Tibial artery (tissue), 4 donors: ENCODE data around the gene ZSCAN20.

Experiments
- DNase-seq, 2 donors: peaks; one replicate each; pipeline ENCODE4 v3.0.0-alpha.2; 2019
- H3K27ac ChIP-seq, 2 donors: fragments of 200-600 bp; sonication (generic) in 1 of 2; 1 replicate in 1 of 2; 2 replicates in 1 of 2; pipeline ENCODE4 v1.5.1; 2018 to 2019; ENCODE audit warnings: mild to moderate bottlenecking in 1 of 2
- H3K27me3 ChIP-seq, 2 donors: fragments of 200-600 bp; sonication (generic) in 1 of 2; one replicate each; pipeline versions ENCODE4 v1.5.1 to v1.6.0; 2016 to 2019
- H3K36me3 ChIP-seq, 3 donors: fragments of 200-600 bp; sonication (generic) in 2 of 3; one replicate each; pipeline ENCODE4 v1.5.1; 2016 to 2019; ENCODE audit warnings: mild to moderate bottlenecking in 2 of 3
- H3K4me1 ChIP-seq, 4 donors: fragments of 200-600 bp; sonication (generic) in 2 of 4; 1 replicate in 3 of 4; 2 replicates in 1 of 4; pipeline ENCODE4 v1.5.1; 2016 to 2019
- H3K4me3 ChIP-seq, 2 donors: fragments of 200-600 bp; sonication (generic) in 1 of 2; 1 replicate in 1 of 2; 2 replicates in 1 of 2; pipeline ENCODE4 v1.5.1; 2018 to 2019; ENCODE audit warnings: mild to moderate bottlenecking in 2 of 2
- H3K9me3 ChIP-seq, 3 donors: fragments of 200-600 bp; sonication (generic) in 1 of 3; one replicate each; pipeline ENCODE4 v1.5.1; 2016 to 2019
- intact Hi-C: fragments of 100-400 bp; cut with DNase I; formaldehyde crosslinking; loops from one replicate; pipeline ENCODE4 v1.15.0; 2023; ENCODE audit warnings: low total_unique reads
- TF ChIP-seq, protein P1 (sequence below), 2 experiments: fragments of 200-600 bp in 1 of 2; fragments of 450-650 bp in 1 of 2; IDR thresholded peaks; one replicate each; pipeline ENCODE4 v1.5.1; 2017 to 2019; ENCODE audit warnings: antibody characterized with exemption in 2 of 2, mild to moderate bottlenecking in 1 of 2, moderate library complexity in 1 of 2

Gene ZSCAN20

DNA sequence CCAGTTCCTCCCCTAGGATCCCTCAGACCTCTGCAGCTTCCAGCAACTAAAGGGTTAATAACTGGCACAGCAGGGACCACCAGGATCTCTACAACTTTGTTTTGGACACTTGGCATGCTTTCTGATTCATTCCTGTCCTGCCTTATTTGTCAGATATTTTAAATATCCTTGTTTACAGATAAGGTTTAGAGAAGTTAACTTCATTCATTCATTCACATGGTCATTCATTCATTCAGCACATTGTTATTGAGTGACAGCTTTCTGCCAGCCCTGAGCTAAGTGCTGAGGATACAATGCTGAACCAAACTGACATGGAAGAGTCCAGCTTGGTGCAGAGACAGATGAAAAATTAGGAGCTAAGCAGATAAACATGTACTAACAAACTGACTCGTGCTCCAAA, 32.8 kb upstream of the ZSCAN20 start:
- TF ChIP-seq, protein P1, sequence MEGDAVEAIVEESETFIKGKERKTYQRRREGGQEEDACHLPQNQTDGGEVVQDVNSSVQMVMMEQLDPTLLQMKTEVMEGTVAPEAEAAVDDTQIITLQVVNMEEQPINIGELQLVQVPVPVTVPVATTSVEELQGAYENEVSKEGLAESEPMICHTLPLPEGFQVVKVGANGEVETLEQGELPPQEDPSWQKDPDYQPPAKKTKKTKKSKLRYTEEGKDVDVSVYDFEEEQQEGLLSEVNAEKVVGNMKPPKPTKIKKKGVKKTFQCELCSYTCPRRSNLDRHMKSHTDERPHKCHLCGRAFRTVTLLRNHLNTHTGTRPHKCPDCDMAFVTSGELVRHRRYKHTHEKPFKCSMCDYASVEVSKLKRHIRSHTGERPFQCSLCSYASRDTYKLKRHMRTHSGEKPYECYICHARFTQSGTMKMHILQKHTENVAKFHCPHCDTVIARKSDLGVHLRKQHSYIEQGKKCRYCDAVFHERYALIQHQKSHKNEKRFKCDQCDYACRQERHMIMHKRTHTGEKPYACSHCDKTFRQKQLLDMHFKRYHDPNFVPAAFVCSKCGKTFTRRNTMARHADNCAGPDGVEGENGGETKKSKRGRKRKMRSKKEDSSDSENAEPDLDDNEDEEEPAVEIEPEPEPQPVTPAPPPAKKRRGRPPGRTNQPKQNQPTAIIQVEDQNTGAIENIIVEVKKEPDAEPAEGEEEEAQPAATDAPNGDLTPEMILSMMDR (IDR thresholded peaks at IDR 0.05), result no peak
- no peaks in the 10 kb centered on the region for H3K9me3 ChIP-seq
- no peak for DNase-seq
- intact Hi-C loops, result no loop called here
- H3K4me1 ChIP-seq, result no peaks in the 10 kb centered on the region
- no peak overlapping the region for H3K27ac ChIP-seq
- no peaks in the 10 kb centered on the region for H3K27me3 ChIP-seq
- no peak overlapping the region for H3K4me3 ChIP-seq
- H3K36me3 ChIP-seq, result no peaks in the 10 kb centered on the region

DNA sequence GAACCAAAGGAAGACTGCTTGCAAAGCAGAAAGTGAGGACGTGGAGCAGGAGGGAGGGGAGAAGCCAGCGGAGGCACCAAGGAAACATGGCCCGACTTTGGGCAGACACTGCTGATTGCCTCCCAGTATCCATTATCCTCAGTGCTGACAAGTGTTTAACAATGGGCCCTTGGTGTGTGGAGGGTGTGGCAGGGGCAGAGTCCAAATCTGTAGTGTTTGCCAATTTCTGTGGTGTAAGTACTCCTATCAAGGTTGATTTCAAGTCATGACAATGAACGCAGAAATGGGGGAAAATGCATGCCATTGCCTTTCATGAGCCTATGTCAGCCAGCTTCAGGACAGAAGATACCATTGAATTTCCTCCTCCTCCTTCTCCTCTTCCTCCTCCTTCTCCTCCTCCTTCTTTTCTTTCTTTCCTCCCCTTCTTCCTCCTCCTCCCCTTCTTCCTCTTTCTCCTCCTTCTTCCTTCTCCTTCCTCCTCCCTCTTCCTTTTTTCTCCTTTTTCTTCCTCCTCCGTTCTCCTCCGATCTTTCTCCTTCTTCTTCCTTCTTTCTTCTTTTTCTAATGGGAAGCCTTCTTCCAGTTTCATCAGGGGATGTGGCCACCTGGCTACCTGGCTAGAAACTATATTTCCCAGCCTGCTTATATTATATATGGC, 31.2 kb upstream of the ZSCAN20 start:
- intact Hi-C loops, result no loop called here

DNA sequence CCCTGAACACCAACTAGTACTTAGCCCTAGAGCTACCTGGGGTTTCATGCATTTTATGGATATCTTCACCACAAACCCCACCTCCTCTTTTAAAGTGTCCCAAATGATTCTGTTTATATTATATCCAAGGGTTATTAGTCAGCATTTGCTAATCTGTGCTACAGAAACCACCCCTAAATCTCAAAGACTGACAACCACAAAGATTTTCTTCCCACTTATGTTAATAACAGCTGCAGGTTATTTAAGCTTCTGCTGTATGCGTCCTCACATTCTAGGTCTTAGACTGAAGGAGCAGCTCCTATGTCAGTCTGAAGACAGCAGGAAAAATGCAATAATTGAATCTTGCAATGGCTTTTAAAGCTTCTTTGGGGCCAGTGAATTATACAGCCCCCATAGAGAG, 30.3 kb upstream of the ZSCAN20 start:
- no peaks in the 10 kb centered on the region for H3K36me3 ChIP-seq
- DNase-seq, result no peak
- no peaks in the 10 kb centered on the region for H3K9me3 ChIP-seq
- no peaks in the 10 kb centered on the region for H3K27me3 ChIP-seq
- no peaks in the 10 kb centered on the region for H3K4me1 ChIP-seq
- no peak overlapping the region for H3K27ac ChIP-seq
- TF ChIP-seq, protein P1 (IDR thresholded peaks at IDR 0.05), result no peak
- intact Hi-C loops, result no loop called here
- H3K4me3 ChIP-seq, result no peak overlapping the region

More for the DNA sequence above, 31.2 kb upstream of the ZSCAN20 start:
- Histone ChIP-seq H3K36me3 (no peaks in the 10 kb centered on the region), H3K9me3 (no peaks in the 10 kb centered on the region), H3K27me3 (no peaks in the 10 kb centered on the region), H3K4me1 (no peaks in the 10 kb centered on the region), H3K4me3 (no peak overlapping the region), H3K27ac (no peak overlapping the region)
- TF ChIP-seq, protein P1 (IDR thresholded peaks at IDR 0.05), result no peak
- DNase-seq, result no peak

DNA sequence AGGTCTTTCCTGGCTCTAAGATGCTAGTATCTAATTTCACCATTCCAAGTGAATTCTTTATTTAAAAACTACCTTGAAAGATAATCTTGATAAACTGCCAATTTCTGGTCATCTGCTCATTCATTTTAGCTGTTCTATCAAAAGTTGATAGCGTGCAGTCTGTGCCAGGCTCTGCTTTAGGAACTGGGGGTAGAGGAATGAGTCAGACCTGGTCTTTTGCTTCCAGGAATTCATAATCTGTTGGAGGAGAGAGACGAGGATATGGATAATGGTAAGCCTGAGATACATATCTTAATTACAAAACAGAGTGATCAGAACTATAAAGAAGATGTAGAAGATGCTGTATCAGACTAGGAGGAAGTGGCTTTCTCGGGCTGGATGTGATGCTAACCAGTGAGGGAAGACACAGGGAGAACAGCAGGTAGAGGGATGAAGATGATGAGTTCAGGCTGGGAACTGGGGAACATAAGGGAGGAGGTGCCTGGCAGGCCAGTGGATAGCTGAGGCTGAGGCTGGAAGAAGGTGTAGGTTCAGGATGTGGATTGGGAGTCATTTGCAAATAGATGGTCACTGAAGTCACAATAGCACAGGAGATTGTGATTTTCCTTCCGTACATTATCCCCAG, 29.3 kb upstream of the ZSCAN20 start:
- Histone ChIP-seq H3K27ac (no peak overlapping the region), H3K4me1 (no peaks in the 10 kb centered on the region), H3K36me3 (no peaks in the 10 kb centered on the region), H3K27me3 (no peaks in the 10 kb centered on the region), H3K9me3 (no peaks in the 10 kb centered on the region), H3K4me3 (no peak overlapping the region)
- TF ChIP-seq, protein P1 (IDR thresholded peaks at IDR 0.05), result no peak
- intact Hi-C loops, result no loop called here
- no peak for DNase-seq

DNA sequence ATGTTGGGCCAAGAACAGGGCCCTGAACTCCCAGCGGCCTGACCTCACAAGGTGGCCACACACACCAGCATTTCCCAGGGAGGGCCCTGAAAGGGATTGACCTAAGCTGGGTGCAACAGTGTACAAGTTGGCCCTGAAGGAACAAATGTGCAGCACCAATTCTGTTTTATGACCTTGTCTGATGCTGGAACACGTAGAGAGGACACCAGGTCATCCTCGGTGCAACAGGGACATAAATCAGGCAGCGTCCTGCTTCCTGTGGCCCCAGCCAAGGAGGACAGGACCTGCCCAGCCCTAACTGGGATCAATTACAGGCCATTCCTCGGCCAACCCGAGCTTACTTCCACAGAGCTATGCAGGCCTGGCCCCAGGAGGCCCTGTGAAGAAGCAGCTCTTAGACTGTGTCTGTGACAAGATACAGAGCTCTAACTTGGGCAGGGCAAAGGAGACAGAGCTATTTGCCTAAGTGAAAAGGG, 28.7 kb upstream of the ZSCAN20 start:
- intact Hi-C loops, result no loop called here
- TF ChIP-seq, protein P1 (IDR thresholded peaks at IDR 0.05), result no peak
- no peaks in the 10 kb centered on the region for H3K27me3 ChIP-seq
- no peaks in the 10 kb centered on the region for H3K36me3 ChIP-seq
- H3K27ac ChIP-seq, result no peak overlapping the region
- no peaks in the 10 kb centered on the region for H3K9me3 ChIP-seq
- no peak overlapping the region for H3K4me3 ChIP-seq
- no peaks in the 10 kb centered on the region for H3K4me1 ChIP-seq
- no peak for DNase-seq
